Fibroblast of gingiva (primary cell): ENCODE results near the gene SIN3A.
"Not testable (repeated sequence)": the region's sequence is repeated elsewhere in the genome, so short reads cannot be mapped to it uniquely, and the experiment has no call there.

Experiments
- DNase-seq: peaks from one replicate; pipeline ENCODE4 v3.0.0-alpha.2; 2011; ENCODE audit warnings: low read depth

The SIN3A gene

GRCh38 chr15:75451674-75452363 is at the start of gene SIN3A:
SIN3A (minus strand) TSS chr15:75451690; CDS start chr15:75430375, 21,315 bp downstream.
- DNase-seq: peak; percentile 100

GRCh38 chr15:75493732-75494131 is 42.2 kb upstream of the SIN3A start:
- no peak for DNase-seq

GRCh38 chr15:75483961-75484360 is 32.5 kb upstream of the SIN3A start:
- DNase-seq: no peak

GRCh38 chr15:75483556-75483955 is 32.1 kb upstream of the SIN3A start:
- not testable (repeated sequence) for DNase-seq

GRCh38 chr15:75483106-75483505 is 31.6 kb upstream of the SIN3A start:
- no peak for DNase-seq

GRCh38 chr15:75480463-75480862 is 29.0 kb upstream of the SIN3A start:
- DNase-seq: not testable (repeated sequence)

GRCh38 chr15:75479670-75480069 is 28.2 kb upstream of the SIN3A start:
- no peak for DNase-seq

GRCh38 chr15:75477094-75477493 is 25.6 kb upstream of the SIN3A start:
- DNase-seq: not testable (repeated sequence)

GRCh38 chr15:75468913-75469598 is 17.6 kb upstream of the SIN3A start:
- no peak for DNase-seq

GRCh38 chr15:75460646-75461045 is 9.2 kb upstream of the SIN3A start:
- no peak for DNase-seq

GRCh38 chr15:75459581-75459980 is 8.1 kb upstream of the SIN3A start:
- no peak for DNase-seq

- peak; percentile 17 for DNase-seq
These were observed 5.2 kb upstream of the SIN3A start for GRCh38 chr15:75456710-75457109.

GRCh38 chr15:75455982-75456531 is 4.6 kb upstream of the SIN3A start:
- DNase-seq: peak; percentile 47

- DNase-seq: peak; percentile 77
These were observed 4.0 kb upstream of the SIN3A start for GRCh38 chr15:75455424-75455981.

- peak; percentile 14 for DNase-seq
These were observed 3.2 kb upstream of the SIN3A start for GRCh38 chr15:75454471-75455378.

- DNase-seq: peak; percentile 100
These were observed 2.4 kb upstream of the SIN3A start for GRCh38 chr15:75453703-75454470.

GRCh38 chr15:75452865-75453702 is 1.6 kb upstream of the SIN3A start:
- DNase-seq: no peak

- DNase-seq: peak; percentile 76
These were observed 924 bp upstream of the SIN3A start for GRCh38 chr15:75452364-75452864.

GRCh38 chr15:75451202-75451673 is 252 bp downstream of the SIN3A start:
- no peak for DNase-seq
